ENCODE results near the gene ALDH3B2.

DNA sequence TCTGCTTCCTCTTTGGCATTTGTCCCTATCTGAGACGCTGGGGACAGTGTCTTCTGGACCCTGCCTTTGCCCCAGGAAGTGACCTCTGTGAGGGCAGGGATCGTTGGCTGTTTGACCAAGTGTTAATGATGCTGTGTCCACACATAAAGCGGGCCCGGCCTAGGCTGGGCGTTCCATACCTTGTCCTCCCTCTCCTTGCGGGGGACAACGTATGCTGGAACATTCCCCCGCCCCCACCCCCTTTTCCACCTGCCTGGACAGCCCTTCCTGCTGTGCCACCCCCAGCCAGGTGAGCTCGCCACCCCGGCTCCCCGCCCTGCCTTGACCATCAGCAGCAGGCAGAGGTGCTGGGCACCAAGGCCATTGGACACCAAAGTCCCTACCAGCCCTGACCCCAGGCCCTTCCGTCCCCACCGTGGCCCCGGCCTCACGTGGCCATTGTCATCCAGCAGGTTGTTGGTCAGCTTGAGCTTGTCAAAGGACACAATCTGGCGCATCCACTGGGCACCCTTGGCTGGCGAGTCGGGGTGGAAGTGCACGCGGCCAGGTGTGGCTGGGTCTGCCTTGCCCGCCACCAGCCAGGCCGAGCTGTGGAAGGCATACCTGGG lies 40.6 kb downstream of the ALDH3B2 start:
- TF ChIP-seq ZNF621 (tag by site-specific recombination; IDR thresholded peaks at IDR 0.05): no peak
- TF ChIP-seq FEZF1 (tag by site-specific recombination; IDR thresholded peaks at IDR 0.05): no peak
- TF ChIP-seq, protein P1, sequence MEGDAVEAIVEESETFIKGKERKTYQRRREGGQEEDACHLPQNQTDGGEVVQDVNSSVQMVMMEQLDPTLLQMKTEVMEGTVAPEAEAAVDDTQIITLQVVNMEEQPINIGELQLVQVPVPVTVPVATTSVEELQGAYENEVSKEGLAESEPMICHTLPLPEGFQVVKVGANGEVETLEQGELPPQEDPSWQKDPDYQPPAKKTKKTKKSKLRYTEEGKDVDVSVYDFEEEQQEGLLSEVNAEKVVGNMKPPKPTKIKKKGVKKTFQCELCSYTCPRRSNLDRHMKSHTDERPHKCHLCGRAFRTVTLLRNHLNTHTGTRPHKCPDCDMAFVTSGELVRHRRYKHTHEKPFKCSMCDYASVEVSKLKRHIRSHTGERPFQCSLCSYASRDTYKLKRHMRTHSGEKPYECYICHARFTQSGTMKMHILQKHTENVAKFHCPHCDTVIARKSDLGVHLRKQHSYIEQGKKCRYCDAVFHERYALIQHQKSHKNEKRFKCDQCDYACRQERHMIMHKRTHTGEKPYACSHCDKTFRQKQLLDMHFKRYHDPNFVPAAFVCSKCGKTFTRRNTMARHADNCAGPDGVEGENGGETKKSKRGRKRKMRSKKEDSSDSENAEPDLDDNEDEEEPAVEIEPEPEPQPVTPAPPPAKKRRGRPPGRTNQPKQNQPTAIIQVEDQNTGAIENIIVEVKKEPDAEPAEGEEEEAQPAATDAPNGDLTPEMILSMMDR (tag by site-specific recombination; IDR thresholded peaks at IDR 0.05): no peak
- TF ChIP-seq ZNF138 (tag by site-specific recombination; IDR thresholded peaks at IDR 0.05; ENCODE audit: borderline replicate concordance): no peak
- TF ChIP-seq ZNF350 (tag by site-specific recombination; IDR thresholded peaks at IDR 0.05): no peak
- TF ChIP-seq, protein P2, sequence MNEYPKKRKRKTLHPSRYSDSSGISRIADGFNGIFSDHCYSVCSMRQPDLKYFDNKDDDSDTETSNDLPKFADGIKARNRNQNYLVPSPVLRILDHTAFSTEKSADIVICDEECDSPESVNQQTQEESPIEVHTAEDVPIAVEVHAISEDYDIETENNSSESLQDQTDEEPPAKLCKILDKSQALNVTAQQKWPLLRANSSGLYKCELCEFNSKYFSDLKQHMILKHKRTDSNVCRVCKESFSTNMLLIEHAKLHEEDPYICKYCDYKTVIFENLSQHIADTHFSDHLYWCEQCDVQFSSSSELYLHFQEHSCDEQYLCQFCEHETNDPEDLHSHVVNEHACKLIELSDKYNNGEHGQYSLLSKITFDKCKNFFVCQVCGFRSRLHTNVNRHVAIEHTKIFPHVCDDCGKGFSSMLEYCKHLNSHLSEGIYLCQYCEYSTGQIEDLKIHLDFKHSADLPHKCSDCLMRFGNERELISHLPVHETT (tag by site-specific recombination; IDR thresholded peaks at IDR 0.05): no peak
- no peak for TF ChIP-seq ZNF211 (tag by site-specific recombination; IDR thresholded peaks at IDR 0.05; ENCODE audit: low read depth)
- no peak for TF ChIP-seq ZNF600 (tag by site-specific recombination; IDR thresholded peaks at IDR 0.05)
- TF ChIP-seq ZNF501 (tag by site-specific recombination; IDR thresholded peaks at IDR 0.05): no peak
- TF ChIP-seq GLI4 (tag by site-specific recombination; IDR thresholded peaks at IDR 0.05): no peak
